GM19043 (cell line): ENCODE measurements around the gene RBSN.
A peak's percentile ranks its signal among the peaks of the same experiment; 100 is the strongest.

Experiments used
- ATAC-seq: cut with Tn5 transposase; IDR thresholded peaks from one replicate; pipeline ENCODE4 v1.9.1; 2021; ENCODE audit warnings: low read depth; ENCODE audit not compliant: unreplicated experiment

RBSN gene

GRCh38 chr3:15063656-15064286, 35.2 kb downstream of the RBSN start:
- ATAC-seq: no peak

GRCh38 chr3:15063238-15063637, 35.7 kb downstream of the RBSN start:
- ATAC-seq: no peak

- no peak for ATAC-seq
Measured at GRCh38 chr3:15060029-15060428, 38.9 kb downstream of the RBSN start.

- ATAC-seq: no peak
Measured at GRCh38 chr3:15056676-15057404, 42.1 kb downstream of the RBSN start.

GRCh38 chr3:15055019-15055557, 43.9 kb downstream of the RBSN start:
- peak; percentile 41 for ATAC-seq

GRCh38 chr3:15053541-15053940, 45.4 kb downstream of the RBSN start:
- no peak for ATAC-seq

GRCh38 chr3:15052335-15053242, 46.4 kb downstream of the RBSN start:
- ATAC-seq: no peak

GRCh38 chr3:15051531-15051930, 47.4 kb downstream of the RBSN start:
- ATAC-seq: peak; percentile 52

GRCh38 chr3:15050405-15051092, 48.4 kb downstream of the RBSN start:
- ATAC-seq: peak; percentile 74

- ATAC-seq: no peak
Measured at GRCh38 chr3:15049584-15049983, 49.4 kb downstream of the RBSN start.

GRCh38 chr3:15045667-15046066, 53.3 kb downstream of the RBSN start:
- no peak for ATAC-seq

- ATAC-seq: no peak
Measured at GRCh38 chr3:15044326-15044725, 54.6 kb downstream of the RBSN start.

- no peak for ATAC-seq
Measured at GRCh38 chr3:15043408-15044171, 55.4 kb downstream of the RBSN start.

- no peak for ATAC-seq
Measured at GRCh38 chr3:15042936-15043335, 56.0 kb downstream of the RBSN start.

- ATAC-seq: no peak
Measured at GRCh38 chr3:15041950-15042349, 57.0 kb downstream of the RBSN start.

- no peak for ATAC-seq
Measured at GRCh38 chr3:15040844-15041243, 58.1 kb downstream of the RBSN start.

- no peak for ATAC-seq
Measured at GRCh38 chr3:15038306-15038705, 60.6 kb downstream of the RBSN start.

- no peak for ATAC-seq
Measured at GRCh38 chr3:15033103-15033502, 65.8 kb downstream of the RBSN start.

- no peak for ATAC-seq
Measured at GRCh38 chr3:15032650-15033049, 66.3 kb downstream of the RBSN start.

- no peak for ATAC-seq
Measured at GRCh38 chr3:15029625-15030024, 69.3 kb downstream of the RBSN start.
